Tibial artery (tissue), 4 donors: ENCODE results near the gene VAV2.

Source experiments
- DNase-seq, 2 donors: peaks; one replicate each; pipeline ENCODE4 v3.0.0-alpha.2; 2019
- H3K27ac ChIP-seq, 2 donors: fragments of 200-600 bp; sonication (generic) in 1 of 2; 1 replicate in 1 of 2; 2 replicates in 1 of 2; pipeline ENCODE4 v1.5.1; 2018 to 2019; ENCODE audit warnings: mild to moderate bottlenecking in 1 of 2
- H3K27me3 ChIP-seq, 2 donors: fragments of 200-600 bp; sonication (generic) in 1 of 2; one replicate each; pipeline versions ENCODE4 v1.5.1 to v1.6.0; 2016 to 2019
- H3K36me3 ChIP-seq, 3 donors: fragments of 200-600 bp; sonication (generic) in 2 of 3; one replicate each; pipeline ENCODE4 v1.5.1; 2016 to 2019; ENCODE audit warnings: mild to moderate bottlenecking in 2 of 3
- H3K4me1 ChIP-seq, 4 donors: fragments of 200-600 bp; sonication (generic) in 2 of 4; 1 replicate in 3 of 4; 2 replicates in 1 of 4; pipeline ENCODE4 v1.5.1; 2016 to 2019
- H3K4me3 ChIP-seq, 2 donors: fragments of 200-600 bp; sonication (generic) in 1 of 2; 1 replicate in 1 of 2; 2 replicates in 1 of 2; pipeline ENCODE4 v1.5.1; 2018 to 2019; ENCODE audit warnings: mild to moderate bottlenecking in 2 of 2
- H3K9me3 ChIP-seq, 3 donors: fragments of 200-600 bp; sonication (generic) in 1 of 3; one replicate each; pipeline ENCODE4 v1.5.1; 2016 to 2019
- intact Hi-C: fragments of 100-400 bp; cut with DNase I; formaldehyde crosslinking; loops from one replicate; pipeline ENCODE4 v1.15.0; 2023; ENCODE audit warnings: low total_unique reads
- TF ChIP-seq, protein P1 (sequence below), 2 experiments: fragments of 200-600 bp in 1 of 2; fragments of 450-650 bp in 1 of 2; IDR thresholded peaks; one replicate each; pipeline ENCODE4 v1.5.1; 2017 to 2019; ENCODE audit warnings: antibody characterized with exemption in 2 of 2, mild to moderate bottlenecking in 1 of 2, moderate library complexity in 1 of 2

Gene VAV2

DNA sequence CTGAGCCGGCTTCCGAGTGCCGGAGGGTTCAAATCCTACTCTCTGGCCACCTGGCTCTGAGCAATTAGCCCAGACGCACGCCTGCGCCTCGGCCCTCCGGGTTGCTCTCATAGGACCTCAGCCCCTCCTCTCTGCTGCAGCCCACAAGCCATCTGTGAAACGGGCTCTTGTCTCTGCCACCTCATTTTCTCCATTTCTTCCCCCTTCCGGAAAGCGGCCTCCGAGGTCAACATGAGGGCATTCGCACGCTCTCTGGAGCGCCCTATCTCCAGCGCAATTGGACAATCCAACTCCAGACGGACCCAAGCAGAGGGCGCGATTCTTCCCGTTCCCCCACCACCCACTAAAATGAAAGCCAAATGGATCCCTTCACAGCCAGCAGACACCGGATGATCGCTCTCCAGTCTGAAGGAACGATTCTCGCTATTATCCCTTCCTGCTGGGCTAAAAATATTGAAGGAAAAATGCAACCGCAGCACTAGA, 41.5 kb downstream of the VAV2 start:
- no peaks in the 10 kb centered on the region for H3K27me3 ChIP-seq
- peaks cover 0 to under 1% (median under 1%) of the 10 kb centered on the region in 4 donors for H3K4me1 ChIP-seq
- DNase-seq, result no peak
- no peak overlapping the region for H3K4me3 ChIP-seq
- no peak overlapping the region for H3K27ac ChIP-seq
- TF ChIP-seq, protein P1, sequence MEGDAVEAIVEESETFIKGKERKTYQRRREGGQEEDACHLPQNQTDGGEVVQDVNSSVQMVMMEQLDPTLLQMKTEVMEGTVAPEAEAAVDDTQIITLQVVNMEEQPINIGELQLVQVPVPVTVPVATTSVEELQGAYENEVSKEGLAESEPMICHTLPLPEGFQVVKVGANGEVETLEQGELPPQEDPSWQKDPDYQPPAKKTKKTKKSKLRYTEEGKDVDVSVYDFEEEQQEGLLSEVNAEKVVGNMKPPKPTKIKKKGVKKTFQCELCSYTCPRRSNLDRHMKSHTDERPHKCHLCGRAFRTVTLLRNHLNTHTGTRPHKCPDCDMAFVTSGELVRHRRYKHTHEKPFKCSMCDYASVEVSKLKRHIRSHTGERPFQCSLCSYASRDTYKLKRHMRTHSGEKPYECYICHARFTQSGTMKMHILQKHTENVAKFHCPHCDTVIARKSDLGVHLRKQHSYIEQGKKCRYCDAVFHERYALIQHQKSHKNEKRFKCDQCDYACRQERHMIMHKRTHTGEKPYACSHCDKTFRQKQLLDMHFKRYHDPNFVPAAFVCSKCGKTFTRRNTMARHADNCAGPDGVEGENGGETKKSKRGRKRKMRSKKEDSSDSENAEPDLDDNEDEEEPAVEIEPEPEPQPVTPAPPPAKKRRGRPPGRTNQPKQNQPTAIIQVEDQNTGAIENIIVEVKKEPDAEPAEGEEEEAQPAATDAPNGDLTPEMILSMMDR (IDR thresholded peaks at IDR 0.05), result no peak
- no peaks in the 10 kb centered on the region for H3K9me3 ChIP-seq
- intact Hi-C loops, result no loop called here
- no peaks in the 10 kb centered on the region for H3K36me3 ChIP-seq

DNA sequence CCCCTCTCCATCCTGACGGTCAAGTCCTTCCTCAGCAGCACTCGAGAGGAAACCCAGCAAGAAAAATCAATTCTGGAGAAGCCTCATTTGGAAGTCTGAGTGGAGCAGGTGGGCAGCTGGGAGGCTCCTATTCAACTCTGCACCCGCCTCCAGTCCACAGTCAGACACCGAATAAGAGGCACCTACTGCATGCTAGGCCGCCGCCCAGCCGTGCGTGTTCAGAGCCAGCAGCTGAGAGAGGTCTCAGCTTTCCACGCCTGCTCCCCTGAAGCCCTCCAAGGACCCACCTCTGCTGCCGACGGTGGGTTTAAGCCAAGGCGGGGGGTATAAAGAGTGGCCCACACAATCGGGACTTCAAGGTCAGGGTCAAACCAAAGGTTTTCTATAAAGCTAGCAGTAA, 41.9 kb downstream of the VAV2 start:
- no peaks in the 10 kb centered on the region for H3K36me3 ChIP-seq
- no peaks in the 10 kb centered on the region for H3K4me1 ChIP-seq
- H3K27me3 ChIP-seq, result no peaks in the 10 kb centered on the region
- no peak overlapping the region for H3K4me3 ChIP-seq
- TF ChIP-seq, protein P1 (IDR thresholded peaks at IDR 0.05), result no peak
- no peak overlapping the region for H3K27ac ChIP-seq
- intact Hi-C loops, result no loop called here
- no peak for DNase-seq
- no peaks in the 10 kb centered on the region for H3K9me3 ChIP-seq

DNA sequence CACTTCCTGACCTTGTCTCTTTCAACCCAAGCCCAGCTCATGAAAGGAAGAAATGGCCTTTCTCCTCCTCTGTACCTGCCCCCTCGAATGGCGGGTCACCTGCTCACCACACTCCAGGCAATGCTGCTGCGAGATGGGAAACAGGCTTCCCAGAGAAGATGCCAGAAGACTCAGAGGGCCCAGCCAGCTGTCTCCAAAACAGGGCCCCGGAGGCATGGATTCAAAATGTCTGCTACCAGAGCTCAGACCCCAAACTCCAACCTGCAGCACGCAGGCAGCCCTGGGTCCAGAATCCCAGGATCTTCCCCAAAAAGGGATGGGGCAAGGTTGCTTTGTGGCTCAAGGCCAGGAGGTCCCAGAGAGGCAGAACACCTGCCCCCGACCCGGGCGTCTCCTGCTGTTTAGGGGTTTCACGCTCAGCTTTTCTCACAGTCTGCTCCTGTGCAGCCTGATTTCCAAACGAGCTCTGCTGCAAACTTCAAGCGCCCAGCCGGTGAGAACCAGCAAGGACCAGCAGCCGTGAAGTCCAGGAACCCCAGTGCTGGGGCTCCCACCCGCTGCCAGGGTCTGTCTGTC, 42.5 kb downstream of the VAV2 start:
- Histone ChIP-seq H3K27ac (no peak overlapping the region), H3K27me3 (no peaks in the 10 kb centered on the region), H3K4me3 (no peak overlapping the region), H3K36me3 (no peaks in the 10 kb centered on the region), H3K9me3 (no peaks in the 10 kb centered on the region), H3K4me1 (no peaks in the 10 kb centered on the region)
- TF ChIP-seq, protein P1 (IDR thresholded peaks at IDR 0.05), result no peak
- intact Hi-C loops, result no loop called here
- DNase-seq, result no peak

DNA sequence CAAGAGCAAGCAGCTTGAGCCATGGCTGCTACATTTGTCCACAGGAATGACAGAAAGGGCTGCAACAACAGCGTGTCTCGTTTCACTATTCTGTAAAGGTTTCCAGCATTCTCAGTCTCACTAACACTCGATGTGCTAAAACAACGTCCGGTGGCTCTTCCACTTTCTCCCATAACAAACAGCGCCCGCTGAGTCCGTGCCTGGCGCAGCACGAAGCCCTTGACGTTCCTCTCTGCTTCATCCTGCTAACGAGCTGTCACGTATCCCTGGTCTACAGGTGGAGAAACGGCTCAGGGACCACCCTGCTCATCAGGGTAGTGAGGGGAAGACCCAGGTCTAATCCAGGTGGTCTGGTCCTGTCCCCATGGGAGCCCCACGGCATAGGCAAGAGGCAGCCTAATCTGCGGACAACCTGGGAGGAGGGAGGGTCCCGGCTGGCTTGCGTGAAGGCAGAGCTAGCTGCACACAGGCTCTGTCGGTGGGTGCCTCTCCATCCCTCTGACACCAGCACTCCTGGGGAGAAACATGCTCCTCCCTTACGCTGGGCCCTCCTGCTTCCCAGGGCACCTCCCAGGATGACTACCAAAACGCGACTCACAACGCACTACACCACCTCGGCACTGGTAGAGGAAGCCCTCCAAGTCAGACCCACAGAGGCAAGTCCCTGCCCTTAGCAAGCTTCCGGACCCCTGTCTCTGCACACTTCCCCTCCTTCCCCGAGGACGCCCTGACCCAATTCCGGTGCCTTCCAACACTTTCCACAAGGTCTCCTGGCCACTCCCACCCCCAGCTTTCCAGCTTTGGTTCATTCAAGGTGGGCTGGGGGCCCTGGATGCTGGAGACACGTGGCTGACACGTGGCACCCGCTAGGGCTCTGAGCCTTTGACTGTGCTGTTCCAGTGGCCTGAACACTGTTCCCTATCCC, 43.3 kb downstream of the VAV2 start:
- Histone ChIP-seq H3K4me1 (no peaks in the 10 kb centered on the region), H3K4me3 (no peak overlapping the region), H3K27me3 (no peaks in the 10 kb centered on the region), H3K27ac (no peak overlapping the region), H3K9me3 (no peaks in the 10 kb centered on the region), H3K36me3 (no peaks in the 10 kb centered on the region)
- intact Hi-C loops, result no loop called here
- TF ChIP-seq, protein P1 (IDR thresholded peaks at IDR 0.05), result no peak
- DNase-seq, result no peak

DNA sequence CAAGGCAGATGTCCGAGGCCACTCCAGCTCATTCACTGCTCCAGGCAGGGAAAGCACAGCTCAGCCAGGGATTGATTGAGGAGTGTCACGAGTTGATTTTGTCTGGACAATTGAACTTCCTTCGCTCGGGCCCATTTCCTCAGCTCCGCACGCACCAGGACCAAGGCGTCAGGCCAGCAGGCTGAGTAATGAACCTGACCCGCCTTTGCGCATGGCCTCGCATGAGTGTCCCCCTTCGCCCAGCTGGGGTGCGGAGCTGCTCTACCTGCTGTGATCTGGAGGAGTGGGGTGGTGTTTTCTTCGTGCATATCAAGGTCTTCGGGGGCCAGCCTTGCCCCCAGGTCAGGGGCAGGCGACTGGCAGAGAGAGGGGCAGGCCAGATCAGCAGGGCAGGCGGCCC, 44.0 kb downstream of the VAV2 start:
- intact Hi-C loops, result no loop called here
- Histone ChIP-seq H3K36me3 (no peaks in the 10 kb centered on the region), H3K27ac (no peak overlapping the region), H3K9me3 (no peaks in the 10 kb centered on the region), H3K27me3 (no peaks in the 10 kb centered on the region), H3K4me1 (no peaks in the 10 kb centered on the region), H3K4me3 (no peak overlapping the region)
- no peak for DNase-seq
- TF ChIP-seq, protein P1 (IDR thresholded peaks at IDR 0.05), result no peak
